Measurements from ENCODE around the gene GASK1A.

Gene GASK1A

DNA sequence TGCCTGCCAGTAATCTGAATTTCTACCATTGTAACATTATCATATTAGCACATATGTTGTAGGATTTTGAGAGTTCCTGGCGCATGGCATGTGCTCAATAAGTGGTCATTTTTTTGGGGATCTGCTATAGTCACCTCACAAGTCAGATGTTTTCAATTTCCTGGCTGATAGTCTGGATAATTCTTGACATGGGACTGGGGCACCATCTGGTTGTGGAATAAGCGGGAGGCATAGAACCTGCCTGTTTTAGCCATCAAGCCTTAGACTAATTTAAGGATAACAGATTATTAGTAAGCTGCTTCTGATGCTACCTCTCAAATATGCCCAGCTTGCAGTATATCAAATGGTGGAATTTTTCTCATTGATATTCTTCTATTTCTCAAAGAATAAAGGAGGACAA is 39.1 kb downstream of the GASK1A start:
- Histone ChIP-seq H3K79me2 (ENCODE audit: insufficient read depth, low read length) (no peaks in the 10 kb centered on the region), H3K4me1 (ENCODE audit: insufficient read depth, low read length) (peaks cover 44% of the 10 kb centered on the region), H2AFZ (ENCODE audit: low read depth, low read length) (no peak overlapping the region), H3K27ac (ENCODE audit: low read length) (no peak overlapping the region), H3K27me3 (ENCODE audit: insufficient read depth, low read length, poor library complexity) (no peaks in the 10 kb centered on the region), H3K9ac (ENCODE audit: low read depth, low read length) (no peak overlapping the region), H3K4me3 (ENCODE audit: low read depth in 1 of 2, low read length in 2 of 2) (no peak overlapping the region), H3K4me2 (ENCODE audit: insufficient read depth, low read length) (no peak overlapping the region), H4K20me1 (ENCODE audit: insufficient read depth, low read length) (no peaks in the 10 kb centered on the region), H3K36me3 (ENCODE audit: insufficient read depth, low read length) (no peaks in the 10 kb centered on the region), H3K9me3 (ENCODE audit: insufficient read depth, low read length, severe bottlenecking) (peaks cover 40% of the 10 kb centered on the region)
- ATAC-seq (ENCODE audit: insufficient read depth, low read depth), result no peak
- DNase-seq, result no peak
- TF ChIP-seq, protein P1, sequence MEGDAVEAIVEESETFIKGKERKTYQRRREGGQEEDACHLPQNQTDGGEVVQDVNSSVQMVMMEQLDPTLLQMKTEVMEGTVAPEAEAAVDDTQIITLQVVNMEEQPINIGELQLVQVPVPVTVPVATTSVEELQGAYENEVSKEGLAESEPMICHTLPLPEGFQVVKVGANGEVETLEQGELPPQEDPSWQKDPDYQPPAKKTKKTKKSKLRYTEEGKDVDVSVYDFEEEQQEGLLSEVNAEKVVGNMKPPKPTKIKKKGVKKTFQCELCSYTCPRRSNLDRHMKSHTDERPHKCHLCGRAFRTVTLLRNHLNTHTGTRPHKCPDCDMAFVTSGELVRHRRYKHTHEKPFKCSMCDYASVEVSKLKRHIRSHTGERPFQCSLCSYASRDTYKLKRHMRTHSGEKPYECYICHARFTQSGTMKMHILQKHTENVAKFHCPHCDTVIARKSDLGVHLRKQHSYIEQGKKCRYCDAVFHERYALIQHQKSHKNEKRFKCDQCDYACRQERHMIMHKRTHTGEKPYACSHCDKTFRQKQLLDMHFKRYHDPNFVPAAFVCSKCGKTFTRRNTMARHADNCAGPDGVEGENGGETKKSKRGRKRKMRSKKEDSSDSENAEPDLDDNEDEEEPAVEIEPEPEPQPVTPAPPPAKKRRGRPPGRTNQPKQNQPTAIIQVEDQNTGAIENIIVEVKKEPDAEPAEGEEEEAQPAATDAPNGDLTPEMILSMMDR (IDR thresholded peaks at IDR 0.05; ENCODE audit: borderline replicate concordance, extremely low read depth, low read length, poor library complexity, severe bottlenecking), result no peak
- TF ChIP-seq EZH2 (IDR thresholded peaks at IDR 0.05; ENCODE audit: borderline replicate concordance, low read depth, low read length, severe bottlenecking), result no peak

DNA sequence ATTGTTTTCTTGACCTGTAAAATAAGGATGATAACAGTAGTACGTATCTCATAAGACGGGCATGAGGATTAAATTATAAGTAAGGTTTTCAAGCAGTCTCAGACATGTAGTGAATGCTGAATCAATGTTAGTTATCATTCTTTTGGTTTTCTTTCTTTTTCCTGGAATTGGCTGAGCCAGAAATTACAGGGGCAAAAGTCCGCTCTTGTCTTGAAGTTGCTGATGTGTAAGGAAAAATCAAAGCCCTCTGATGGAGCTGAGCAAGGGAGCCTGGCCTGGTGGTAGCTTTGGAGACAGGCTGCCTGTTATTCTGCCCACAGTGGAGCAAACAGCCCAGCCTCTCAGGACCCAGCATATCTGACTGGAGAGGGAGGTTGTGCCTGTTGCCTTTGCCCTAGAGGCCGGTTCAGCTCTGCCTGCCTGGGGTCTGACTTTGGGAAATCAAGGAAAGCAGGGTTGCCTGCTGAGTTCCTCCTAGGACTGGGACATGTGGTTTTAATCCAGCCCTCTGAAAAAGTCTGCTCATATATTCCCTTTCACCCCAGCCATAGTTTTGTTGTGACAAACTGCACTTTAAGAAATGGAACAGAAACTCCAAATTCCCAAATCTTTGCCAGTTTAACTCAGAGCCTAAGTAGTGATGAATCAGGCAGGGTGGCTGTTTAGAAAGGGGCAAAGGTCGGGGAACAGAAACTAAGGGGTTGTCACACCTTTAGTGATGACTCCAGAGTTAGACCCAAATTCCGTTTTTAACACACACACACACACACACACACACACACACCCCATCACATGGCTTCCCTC is 40.1 kb downstream of the GASK1A start:
- Histone ChIP-seq H4K20me1 (ENCODE audit: insufficient read depth, low read length) (no peaks in the 10 kb centered on the region), H3K27me3 (ENCODE audit: insufficient read depth, low read length, poor library complexity) (no peaks in the 10 kb centered on the region), H3K27ac (ENCODE audit: low read length) (no peak overlapping the region), H3K79me2 (ENCODE audit: insufficient read depth, low read length) (no peaks in the 10 kb centered on the region), H3K9me3 (ENCODE audit: insufficient read depth, low read length, severe bottlenecking) (peaks cover 31% of the 10 kb centered on the region), H3K4me1 (ENCODE audit: insufficient read depth, low read length) (peaks cover 54% of the 10 kb centered on the region), H3K36me3 (ENCODE audit: insufficient read depth, low read length) (no peaks in the 10 kb centered on the region), H3K4me2 (ENCODE audit: insufficient read depth, low read length) (no peak overlapping the region), H3K9ac (ENCODE audit: low read depth, low read length) (no peak overlapping the region), H2AFZ (ENCODE audit: low read depth, low read length) (no peak overlapping the region), H3K4me3 (ENCODE audit: low read depth in 1 of 2, low read length in 2 of 2) (no peak overlapping the region)
- DNase-seq (no peak), ATAC-seq (ENCODE audit: insufficient read depth, low read depth) (no peak)
- TF ChIP-seq EZH2 (IDR thresholded peaks at IDR 0.05; ENCODE audit: borderline replicate concordance, low read depth, low read length, severe bottlenecking), result no peak
- TF ChIP-seq, protein P1 (IDR thresholded peaks at IDR 0.05; ENCODE audit: borderline replicate concordance, extremely low read depth, low read length, poor library complexity, severe bottlenecking), result no peak

DNA sequence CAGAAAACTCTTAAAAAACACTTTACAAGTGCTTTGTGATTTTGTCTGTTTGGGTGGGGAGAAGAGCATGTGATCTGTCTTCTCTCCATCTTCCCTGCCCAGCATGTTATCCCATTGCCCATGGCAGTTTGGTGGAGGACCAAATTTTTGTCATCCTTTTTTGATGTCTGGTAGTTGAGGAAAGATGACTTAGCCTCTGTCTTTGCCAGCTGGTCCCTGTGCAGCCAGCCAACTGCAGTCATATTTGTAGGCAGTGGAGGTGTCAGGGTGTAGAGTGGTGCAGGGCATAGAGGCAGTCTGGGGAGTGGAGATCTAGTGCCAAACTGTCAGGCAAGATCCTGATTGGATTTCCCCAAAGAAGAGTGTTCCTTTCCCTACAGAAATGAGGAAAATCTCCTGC is 40.7 kb downstream of the GASK1A start:
- Histone ChIP-seq H3K36me3 (ENCODE audit: insufficient read depth, low read length) (no peaks in the 10 kb centered on the region), H4K20me1 (ENCODE audit: insufficient read depth, low read length) (no peaks in the 10 kb centered on the region), H3K27ac (ENCODE audit: low read length) (peak overlapping the region; percentile 63), H3K9me3 (ENCODE audit: insufficient read depth, low read length, severe bottlenecking) (peaks cover 25% of the 10 kb centered on the region), H3K4me3 (ENCODE audit: low read depth in 1 of 2, low read length in 2 of 2) (no peak overlapping the region), H3K4me1 (ENCODE audit: insufficient read depth, low read length) (peaks cover 60% of the 10 kb centered on the region), H3K4me2 (ENCODE audit: insufficient read depth, low read length) (no peak overlapping the region), H3K79me2 (ENCODE audit: insufficient read depth, low read length) (no peaks in the 10 kb centered on the region), H2AFZ (ENCODE audit: low read depth, low read length) (no peak overlapping the region), H3K27me3 (ENCODE audit: insufficient read depth, low read length, poor library complexity) (no peaks in the 10 kb centered on the region), H3K9ac (ENCODE audit: low read depth, low read length) (no peak overlapping the region)
- TF ChIP-seq EZH2 (IDR thresholded peaks at IDR 0.05; ENCODE audit: borderline replicate concordance, low read depth, low read length, severe bottlenecking), result no peak
- TF ChIP-seq, protein P1 (IDR thresholded peaks at IDR 0.05; ENCODE audit: borderline replicate concordance, extremely low read depth, low read length, poor library complexity, severe bottlenecking), result no peak
- ATAC-seq (ENCODE audit: insufficient read depth, low read depth) (no peak), DNase-seq (no peak)
